Prostate gland (tissue), 2 donors: Measurements from ENCODE around the gene DFFB. TPM values are rescaled to one million over a fixed set of nuclear protein-coding genes. Genes with fewer than 3 reads are reported as not detected.

ENCODE experiments used
- DNase-seq: peaks from one replicate; pipeline ENCODE4 v3.0.0-alpha.2; 2019; ENCODE audit warnings: low spot score
- H3K27ac ChIP-seq, 2 donors: fragments of 200-600 bp; sonication (generic); 2 replicates each; pipeline ENCODE4 v1.5.1; 2017 to 2019
- H3K27me3 ChIP-seq: fragments of 200-600 bp; sonication (generic); replicated peaks from 2 replicates; pipeline ENCODE4 v1.5.1; 2019; ENCODE audit not compliant: insufficient read depth
- H3K36me3 ChIP-seq, 2 donors: fragments of 200-600 bp; sonication (generic); 1 replicate in 1 of 2; 2 replicates in 1 of 2; pipeline versions ENCODE4 v1.5.1 to v1.8.1; 2017 to 2019
- H3K4me1 ChIP-seq: fragments of 200-600 bp; sonication (generic); replicated peaks from 2 replicates; pipeline ENCODE4 v1.5.1; 2019
- H3K4me3 ChIP-seq, 2 donors: fragments of 200-600 bp; sonication (generic); 2 replicates each; pipeline ENCODE4 v1.5.1; 2017 to 2019
- H3K9me3 ChIP-seq: fragments of 200-600 bp; sonication (generic); 2 replicates; pipeline ENCODE4 v1.5.1; 2017
- CTCF ChIP-seq, 4 experiments: fragments of 200-600 bp in 2 of 4; fragments of 450-650 bp in 2 of 4; sonication (generic) in 2 of 4; IDR thresholded peaks; 1 replicate in 3 of 4; 2 replicates in 1 of 4; pipeline ENCODE4 v1.5.1; 2016 to 2019; ENCODE audit warnings: antibody characterized with exemption in 4 of 4, mild to moderate bottlenecking in 2 of 4, moderate library complexity in 2 of 4
- POLR2A ChIP-seq: fragments of 450-650 bp; IDR thresholded peaks from one replicate; pipeline ENCODE4 v1.6.1; 2016; ENCODE audit warnings: antibody characterized with exemption, mild to moderate bottlenecking
- POLR2AphosphoS5 ChIP-seq: sonication (generic); formaldehyde crosslinking; IDR thresholded peaks from one replicate; pipeline ENCODE4 v1.6.1; 2017; ENCODE audit warnings: antibody characterized with exemption
- WGBS: methylation state at CpG from one replicate; pipeline ENCODE4 v1.1.5; 2018; 5-methylcytosine and 5-hydroxymethylcytosine counted together
- intact Hi-C: fragments of 100-400 bp; cut with DNase I; formaldehyde crosslinking; loops from one replicate; pipeline ENCODE4 v1.14.2; 2022
- total RNA-seq, 2 donors: library from RNA; depleted of rRNA; stranded (reverse); fragments of >200 nt; gene quantifications; one replicate each; pipeline ENCODE4 v1.1.0, GENCODE V29; 2016

Gene DFFB
- total RNA-seq, 2 donors from 2014 or later = 5.3 to 20.5 TPM

- DNase-seq = no peak
- intact Hi-C loops = no loop called here
- H3K4me1 ChIP-seq = no peaks in the 10 kb centered on the region
- peaks cover 0 to 2% of the 10 kb centered on the region in 2 donors for H3K36me3 ChIP-seq
- 88% methylated on average over 15 of the region's 15 CpGs for WGBS
- no peaks in the 10 kb centered on the region for H3K27me3 ChIP-seq
- TF ChIP-seq POLR2A (no peak), POLR2AphosphoS5 (no peak), CTCF (IDR thresholded peaks at IDR 0.05) (no peak)
- no peak overlapping the region for H3K27ac ChIP-seq
- no peaks in the 10 kb centered on the region for H3K9me3 ChIP-seq
- H3K4me3 ChIP-seq = no peak overlapping the region
Observed at GRCh38 chr1:3821908-3822307, 35.4 kb upstream of the DFFB start.

GRCh38 chr1:3822421-3822820 is 34.9 kb upstream of the DFFB start:
- TF ChIP-seq CTCF (IDR thresholded peaks at IDR 0.05) (no peak), POLR2AphosphoS5 (no peak), POLR2A (no peak)
- Histone ChIP-seq H3K4me3 (no peak overlapping the region), H3K27me3 (no peaks in the 10 kb centered on the region), H3K27ac (no peak overlapping the region), H3K36me3 (peaks cover 0 to 2% of the 10 kb centered on the region in 2 donors), H3K4me1 (no peaks in the 10 kb centered on the region), H3K9me3 (no peaks in the 10 kb centered on the region)
- DNase-seq = no peak
- intact Hi-C loops = no loop called here
- 80% methylated on average over 16 of the region's 16 CpGs for WGBS

- WGBS = 75% methylated on average over 8 of the region's 8 CpGs
- Histone ChIP-seq H3K9me3 (no peaks in the 10 kb centered on the region), H3K4me3 (no peak overlapping the region), H3K36me3 (peaks cover 3 to 10% of the 10 kb centered on the region in 2 donors), H3K27me3 (no peaks in the 10 kb centered on the region), H3K27ac (no peak overlapping the region), H3K4me1 (no peaks in the 10 kb centered on the region)
- no peak for DNase-seq
- intact Hi-C loops = no loop called here
- no peak for TF ChIP-seq CTCF (IDR thresholded peaks at IDR 0.05)
- no peak for TF ChIP-seq POLR2A
- TF ChIP-seq POLR2AphosphoS5 = no peak
Observed at GRCh38 chr1:3824650-3825049, 32.6 kb upstream of the DFFB start.

- no peaks in the 10 kb centered on the region for H3K4me1 ChIP-seq
- no peaks in the 10 kb centered on the region for H3K9me3 ChIP-seq
- H3K27ac ChIP-seq = no peak overlapping the region
- H3K36me3 ChIP-seq = peaks cover 3 to 10% of the 10 kb centered on the region in 2 donors
- DNase-seq = no peak
- no peaks in the 10 kb centered on the region for H3K27me3 ChIP-seq
- no peak for TF ChIP-seq CTCF (IDR thresholded peaks at IDR 0.05)
- no peak for TF ChIP-seq POLR2AphosphoS5
- TF ChIP-seq POLR2A = no peak
- intact Hi-C loops = no loop called here
- no peak overlapping the region for H3K4me3 ChIP-seq
- 81% methylated on average over 15 of the region's 15 CpGs for WGBS
Observed at GRCh38 chr1:3825356-3825755, 31.9 kb upstream of the DFFB start.

DNA sequence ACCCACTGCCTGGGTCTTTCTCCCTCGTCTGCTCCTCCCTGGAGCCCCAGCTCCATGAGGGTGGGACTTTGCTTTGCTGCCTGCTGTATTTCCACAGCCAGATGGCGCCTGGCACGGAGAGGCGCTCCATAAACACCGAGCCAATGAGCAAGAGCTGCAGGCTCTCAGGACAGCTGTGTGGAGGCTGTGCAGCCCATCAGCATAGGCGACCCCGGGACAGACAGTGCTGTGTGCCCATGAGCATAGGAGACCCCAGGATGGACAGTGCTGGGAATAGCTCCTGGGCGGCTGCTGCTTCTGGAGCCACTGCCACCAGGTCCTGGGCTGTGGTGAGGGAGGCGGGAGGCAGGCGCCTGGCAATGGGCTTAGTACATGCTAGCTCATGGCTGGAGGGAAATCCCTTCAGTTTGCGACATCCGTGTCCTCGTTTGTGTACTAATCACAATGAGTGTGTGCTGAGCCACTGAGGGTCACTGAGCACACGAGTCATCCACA is 29.4 kb upstream of the DFFB start:
- Histone ChIP-seq H3K36me3 (peaks cover 3 to 8% of the 10 kb centered on the region in 2 donors), H3K27me3 (no peaks in the 10 kb centered on the region), H3K27ac (no peak overlapping the region), H3K4me1 (no peaks in the 10 kb centered on the region), H3K4me3 (no peak overlapping the region), H3K9me3 (no peaks in the 10 kb centered on the region)
- intact Hi-C loops = no loop called here
- WGBS = 87% methylated on average over 14 of the region's 14 CpGs
- TF ChIP-seq POLR2AphosphoS5 (no peak), POLR2A (no peak), CTCF (IDR thresholded peaks at IDR 0.05) (no peak)
- DNase-seq = no peak
